WI38 (cell line): Measurements from ENCODE around the gene MOGAT2.
"Not testable (repeated sequence)": the region's sequence is repeated elsewhere in the genome, so short reads cannot be mapped to it uniquely, and the experiment has no call there.

Experiments used
- H3K4me3 ChIP-seq: 2 replicates; pipeline ENCODE4 v1.5.1; 2011; ENCODE audit warnings: low read depth, mild to moderate bottlenecking, control low read depth, low read length
- TF ChIP-seq, protein P1 (sequence below): IDR thresholded peaks from 2 replicates; pipeline ENCODE4 v1.5.1; 2012; ENCODE audit warnings: low read depth, mild to moderate bottlenecking, control low read depth, low read length

MOGAT2 gene

DNA sequence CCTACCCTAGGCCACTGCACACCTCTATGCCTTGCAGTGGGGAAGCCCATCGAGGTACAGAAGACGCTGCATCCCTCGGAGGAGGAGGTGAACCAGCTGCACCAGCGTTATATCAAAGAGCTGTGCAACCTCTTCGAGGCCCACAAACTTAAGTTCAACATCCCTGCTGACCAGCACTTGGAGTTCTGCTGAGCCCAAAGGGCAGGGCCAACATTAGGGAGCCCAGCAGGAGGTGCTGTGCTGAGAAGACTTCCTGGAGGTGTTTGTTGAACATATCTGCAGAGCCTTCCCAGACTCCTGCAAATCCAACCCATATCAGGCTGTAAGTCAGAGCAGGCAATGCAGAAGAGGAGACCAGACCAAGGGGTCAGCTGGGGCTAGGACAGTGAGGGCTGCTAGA is 13.5 kb downstream of the MOGAT2 start:
- no peak overlapping the region for H3K4me3 ChIP-seq
- TF ChIP-seq, protein P1, sequence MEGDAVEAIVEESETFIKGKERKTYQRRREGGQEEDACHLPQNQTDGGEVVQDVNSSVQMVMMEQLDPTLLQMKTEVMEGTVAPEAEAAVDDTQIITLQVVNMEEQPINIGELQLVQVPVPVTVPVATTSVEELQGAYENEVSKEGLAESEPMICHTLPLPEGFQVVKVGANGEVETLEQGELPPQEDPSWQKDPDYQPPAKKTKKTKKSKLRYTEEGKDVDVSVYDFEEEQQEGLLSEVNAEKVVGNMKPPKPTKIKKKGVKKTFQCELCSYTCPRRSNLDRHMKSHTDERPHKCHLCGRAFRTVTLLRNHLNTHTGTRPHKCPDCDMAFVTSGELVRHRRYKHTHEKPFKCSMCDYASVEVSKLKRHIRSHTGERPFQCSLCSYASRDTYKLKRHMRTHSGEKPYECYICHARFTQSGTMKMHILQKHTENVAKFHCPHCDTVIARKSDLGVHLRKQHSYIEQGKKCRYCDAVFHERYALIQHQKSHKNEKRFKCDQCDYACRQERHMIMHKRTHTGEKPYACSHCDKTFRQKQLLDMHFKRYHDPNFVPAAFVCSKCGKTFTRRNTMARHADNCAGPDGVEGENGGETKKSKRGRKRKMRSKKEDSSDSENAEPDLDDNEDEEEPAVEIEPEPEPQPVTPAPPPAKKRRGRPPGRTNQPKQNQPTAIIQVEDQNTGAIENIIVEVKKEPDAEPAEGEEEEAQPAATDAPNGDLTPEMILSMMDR = no peak

DNA sequence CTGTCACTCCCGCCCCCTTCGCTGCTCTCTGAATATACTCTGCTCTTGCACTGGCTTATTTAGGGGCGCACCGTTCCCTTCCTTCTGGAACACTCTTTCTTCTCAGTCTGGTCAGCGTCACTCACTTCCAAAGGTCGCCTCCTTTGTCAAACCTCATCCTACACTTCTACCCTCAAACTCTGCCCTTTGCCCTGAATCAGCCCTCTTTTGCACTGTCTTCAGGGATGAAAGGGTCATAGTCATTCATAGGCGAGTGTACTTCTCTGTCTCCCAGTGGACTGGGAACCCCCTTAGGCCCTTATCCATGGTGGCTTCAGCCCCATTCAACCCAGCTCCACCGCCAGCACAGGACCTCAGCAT is 15.4 kb downstream of the MOGAT2 start:
- TF ChIP-seq, protein P1 = no peak

DNA sequence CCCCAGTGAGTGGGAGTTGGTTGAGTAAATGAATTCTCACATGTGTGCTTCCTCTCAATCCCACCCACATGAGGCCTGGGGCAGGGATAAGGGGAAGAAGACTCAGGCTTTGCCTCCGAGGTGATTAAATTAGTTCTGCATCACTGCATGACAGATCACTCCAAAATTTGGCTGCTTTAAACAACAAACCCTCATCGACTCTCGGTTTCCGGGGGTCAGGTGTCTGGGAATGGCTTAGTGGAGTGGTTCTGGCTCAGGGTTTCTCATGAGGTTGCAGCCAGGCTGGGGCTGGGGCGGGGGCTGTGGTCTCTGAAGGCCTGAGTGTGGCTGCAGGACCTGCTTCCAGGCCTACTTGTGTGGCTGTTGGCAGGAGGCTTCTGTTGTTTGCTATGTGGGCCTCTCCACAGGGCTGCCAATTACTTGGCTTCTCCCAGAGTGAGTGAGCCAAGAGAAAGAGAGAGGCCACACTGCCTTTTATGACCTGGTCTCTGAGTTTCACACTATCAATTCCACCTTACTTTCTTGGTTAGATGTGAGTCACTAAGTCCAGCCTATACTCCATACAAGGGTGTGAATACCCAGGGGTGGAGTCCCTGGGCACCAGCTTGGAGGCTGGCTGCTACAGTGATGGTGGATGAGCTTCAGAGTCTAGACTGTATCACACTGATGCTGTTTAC is 15.9 kb downstream of the MOGAT2 start:
- H3K4me3 ChIP-seq = no peak overlapping the region

More for the DNA sequence above, 15.4 kb downstream of the MOGAT2 start:
- H3K4me3 ChIP-seq = no peak overlapping the region

DNA sequence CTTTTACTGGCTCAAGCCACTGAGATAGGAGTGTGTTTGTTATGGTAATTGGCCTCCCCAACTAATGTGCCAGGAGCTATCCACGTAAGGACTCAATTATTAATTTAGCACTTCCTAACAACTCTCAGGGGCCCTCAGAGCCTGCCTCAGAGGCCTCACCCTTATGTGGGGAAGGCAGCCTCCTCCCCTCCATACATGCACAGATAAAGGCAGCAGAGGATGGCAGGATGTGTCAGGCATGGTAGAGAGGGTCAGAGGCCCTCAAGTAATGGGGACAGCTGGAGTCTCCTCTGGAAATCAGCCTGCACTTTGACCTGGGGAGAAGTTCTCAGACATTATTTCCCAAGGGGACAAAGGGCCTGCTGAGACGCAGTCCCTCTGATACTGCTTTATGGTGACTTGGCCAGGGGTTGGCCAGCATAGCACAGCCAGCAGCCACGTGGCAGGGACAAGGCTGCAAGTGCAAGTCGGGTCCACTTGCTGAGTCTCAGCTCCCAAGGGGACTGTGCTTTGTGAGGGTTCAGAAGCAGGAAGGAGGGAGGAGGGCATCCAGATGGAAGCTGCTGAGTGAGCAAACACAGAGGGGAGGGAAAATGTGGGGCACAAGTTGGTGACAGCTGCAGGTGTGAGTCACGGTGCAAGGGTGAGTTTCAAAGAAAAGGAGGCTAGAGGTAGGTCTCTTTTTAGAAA is 17.0 kb downstream of the MOGAT2 start:
- TF ChIP-seq, protein P1 = no peak
- no peak overlapping the region for H3K4me3 ChIP-seq

More for the DNA sequence above, 15.9 kb downstream of the MOGAT2 start:
- TF ChIP-seq, protein P1 = no peak

DNA sequence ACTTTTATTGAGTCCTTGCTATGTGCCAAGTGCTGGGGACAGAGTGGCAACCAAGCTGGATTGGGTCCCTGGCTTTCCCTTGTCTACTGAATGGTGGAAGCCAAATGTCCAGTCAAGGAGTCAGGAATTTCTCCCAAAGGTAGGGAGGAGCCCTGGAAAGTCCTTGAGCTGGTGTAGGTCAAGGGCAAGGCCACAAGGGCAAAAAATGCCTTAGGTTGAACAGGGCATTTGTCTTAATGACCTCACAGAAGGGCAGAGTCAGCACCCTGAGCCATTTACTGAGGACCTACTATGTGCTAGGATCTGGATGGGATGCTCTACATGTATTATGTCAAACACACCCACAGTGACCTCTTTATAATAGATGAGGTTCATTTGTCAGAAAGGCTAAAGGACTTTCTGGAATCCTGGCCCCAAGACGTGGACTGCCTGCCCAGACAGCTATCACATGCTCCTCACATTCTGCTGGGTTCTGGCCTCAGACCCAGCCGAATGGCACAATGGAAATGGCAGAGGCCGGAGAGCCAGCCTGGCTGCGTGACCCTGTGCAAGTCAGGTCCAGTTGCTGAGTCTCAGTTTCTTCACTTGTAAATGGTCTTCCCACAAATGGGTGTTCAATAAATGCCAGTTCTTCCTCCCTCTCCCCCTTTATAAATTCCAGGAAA is 17.7 kb downstream of the MOGAT2 start:
- no peak overlapping the region for H3K4me3 ChIP-seq

DNA sequence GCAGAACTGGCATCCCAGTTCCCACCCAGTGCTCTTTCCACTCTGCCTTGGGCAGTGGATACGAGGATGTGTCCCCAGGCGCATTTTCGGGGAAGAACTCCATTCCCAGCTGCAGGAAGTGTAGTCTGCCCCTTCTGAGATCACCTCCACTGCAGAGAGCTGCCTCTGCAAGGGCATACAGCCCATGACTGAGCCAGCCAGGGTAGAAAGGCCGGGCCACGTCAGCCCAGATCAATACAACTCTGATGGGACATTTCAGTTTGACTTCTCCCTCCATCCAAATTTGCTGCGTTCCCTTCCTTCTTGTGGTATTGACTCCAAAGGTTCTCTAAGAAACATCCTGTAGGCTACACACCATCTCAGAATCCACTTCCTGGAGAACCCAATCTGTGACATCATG is 19.7 kb downstream of the MOGAT2 start:
- TF ChIP-seq, protein P1 = no peak
- H3K4me3 ChIP-seq = no peak overlapping the region

More for the DNA sequence above, 17.7 kb downstream of the MOGAT2 start:
- TF ChIP-seq, protein P1 = no peak

DNA sequence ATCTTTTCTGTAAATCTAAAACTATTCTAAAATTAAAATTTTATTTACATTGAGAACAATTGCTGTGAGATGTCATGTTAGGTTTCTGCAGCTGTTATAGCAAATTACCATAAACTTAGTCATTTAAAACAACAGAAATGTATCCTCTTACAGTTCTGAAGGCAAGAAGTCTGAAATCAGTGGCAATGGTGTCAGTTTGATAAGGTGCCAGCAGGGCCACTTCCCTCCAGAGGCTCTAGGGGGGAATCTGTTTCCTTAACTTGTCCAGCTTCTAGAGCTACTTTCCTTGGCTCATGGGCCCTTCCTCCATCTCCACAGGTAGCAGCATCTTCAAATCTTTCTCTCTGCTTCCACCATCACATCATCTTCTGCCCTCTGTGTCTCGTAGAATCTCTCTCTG is 23.0 kb downstream of the MOGAT2 start:
- no peak overlapping the region for H3K4me3 ChIP-seq
- TF ChIP-seq, protein P1 = no peak

DNA sequence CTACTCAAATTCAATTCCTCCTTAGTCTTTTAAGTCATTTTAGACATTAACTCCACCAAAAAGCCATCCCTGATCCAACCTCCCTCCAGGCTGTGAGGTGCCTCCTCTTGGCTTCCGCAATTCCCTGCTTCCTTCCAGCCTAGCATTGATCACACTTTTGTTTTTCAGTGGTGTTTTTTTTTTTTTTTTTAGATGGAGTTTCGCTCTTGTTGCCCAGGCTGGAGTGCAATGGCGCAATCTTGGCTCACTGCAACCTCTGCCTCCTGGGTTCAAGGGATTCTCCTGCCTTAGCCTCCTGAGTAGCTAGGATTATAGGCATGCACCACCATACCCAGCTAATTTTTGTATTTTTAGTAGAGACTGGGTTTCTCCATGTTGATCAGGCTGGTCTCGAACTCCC is 25.5 kb downstream of the MOGAT2 start:
- not testable (repeated sequence) for H3K4me3 ChIP-seq
